Measurements from ENCODE around the gene FBXL13. TPM values are rescaled to one million over a fixed set of nuclear protein-coding genes. Genes with fewer than 3 reads are reported as not detected.
A peak's percentile ranks its signal among the peaks of the same experiment; 100 is the strongest.
"Not testable (repeated sequence)": the region's sequence is repeated elsewhere in the genome, so short reads cannot be mapped to it uniquely, and the experiment has no call there.

The FBXL13 gene
- total and polyA plus RNA-seq, 2 experiments from 2014 or later, result 0.24 to 0.43 TPM

GRCh38 chr7:102913826-102914225 lies 160.8 kb downstream of the FBXL13 start:
- no peaks in the 10 kb centered on the region for H3K79me2 ChIP-seq (ENCODE audit: insufficient read depth)
- TF ChIP-seq EZH2phosphoT487 (IDR thresholded peaks at IDR 0.05; ENCODE audit: insufficient read depth, low read depth), result no peak
- no peak for TF ChIP-seq EZH2 (IDR thresholded peaks at IDR 0.05; ENCODE audit: insufficient read depth, poor library complexity, severe bottlenecking)
- DNase-seq, result no peak
- no peaks in the 10 kb centered on the region for H3F3A ChIP-seq (ENCODE audit: insufficient read depth)
- in situ Hi-C loops (cut with MboI), result no loop called here
- H3K9me3 ChIP-seq (ENCODE audit: low read depth), result no peaks in the 10 kb centered on the region
- H4K20me1 ChIP-seq (ENCODE audit: insufficient read depth), result no peaks in the 10 kb centered on the region
- no peak overlapping the region for H3K27ac ChIP-seq
- H3K4me2 ChIP-seq (ENCODE audit: unreplicated experiment), result no peak overlapping the region
- WGBS, 2 experiments (ENCODE audit: low coverage in 1 of 2, low lambda C conversion rate in 2 of 2, missing lambda C conversion rate in 2 of 2), result 55 to 57% methylated on average over 9 of the region's 9 CpGs
- no peaks in the 10 kb centered on the region for H3K9me2 ChIP-seq (ENCODE audit: insufficient read depth)
- H2AFZ ChIP-seq, result no peak overlapping the region
- no peak overlapping the region for H3K4me3 ChIP-seq
- no peaks in the 10 kb centered on the region for H3K27me3 ChIP-seq (replicated peaks; ENCODE audit: insufficient read depth)
- no peak overlapping the region for H3K9ac ChIP-seq
- peaks cover 24% of the 10 kb centered on the region for H3K4me1 ChIP-seq (ENCODE audit: insufficient read depth)
- no peaks in the 10 kb centered on the region for H3K36me3 ChIP-seq (ENCODE audit: low read depth)

- Histone ChIP-seq H3K36me3 (ENCODE audit: low read depth) (no peaks in the 10 kb centered on the region), H3F3A (ENCODE audit: insufficient read depth) (no peaks in the 10 kb centered on the region), H3K4me3 (peak within 1 kb of the TSS; percentile 61), H3K79me2 (ENCODE audit: insufficient read depth) (no peaks in the 10 kb centered on the region), H3K4me2 (ENCODE audit: unreplicated experiment) (peak within 1 kb of the TSS; percentile 71), H3K9ac (peak within 1 kb of the TSS; percentile 16; the same call in 1 of the 2 replicates), H3K9me3 (ENCODE audit: low read depth) (no peaks in the 10 kb centered on the region), H2AFZ (peak within 1 kb of the TSS; percentile 79), H4K20me1 (ENCODE audit: insufficient read depth) (no peaks in the 10 kb centered on the region), H3K9me2 (ENCODE audit: insufficient read depth) (no peaks in the 10 kb centered on the region), H3K4me1 (ENCODE audit: insufficient read depth) (peaks cover 24% of the 10 kb centered on the region), H3K27ac (no peak within 1 kb of the TSS), H3K27me3 (replicated peaks; ENCODE audit: insufficient read depth) (no peaks in the 10 kb centered on the region)
- DNase-seq, result peak; percentile 51
- TF ChIP-seq EZH2phosphoT487 (IDR thresholded peaks at IDR 0.05; ENCODE audit: insufficient read depth, low read depth) (no peak), EZH2 (IDR thresholded peaks at IDR 0.05; ENCODE audit: insufficient read depth, poor library complexity, severe bottlenecking) (no peak)
- in situ Hi-C loops (cut with MboI), result no loop called here
- WGBS, 2 experiments (ENCODE audit: low coverage in 1 of 2, low lambda C conversion rate in 2 of 2, missing lambda C conversion rate in 2 of 2), result 6 to 11% methylated on average over 6 of the region's 6 CpGs
These were observed 161.9 kb downstream of the FBXL13 start, which contains the start of gene LRRC17 for GRCh38 chr7:102912742-102913141. LRRC17 (plus strand) TSS chr7:102913000; CDS start chr7:102933914, 20,914 bp downstream.

- Histone ChIP-seq H3K4me2 (ENCODE audit: unreplicated experiment) (no peak overlapping the region), H3K36me3 (ENCODE audit: low read depth) (no peaks in the 10 kb centered on the region), H3K79me2 (ENCODE audit: insufficient read depth) (no peaks in the 10 kb centered on the region), H4K20me1 (ENCODE audit: insufficient read depth) (no peaks in the 10 kb centered on the region), H3K9ac (no peak overlapping the region), H3K9me2 (ENCODE audit: insufficient read depth) (no peaks in the 10 kb centered on the region), H2AFZ (no peak overlapping the region), H3K4me3 (no peak overlapping the region), H3K9me3 (ENCODE audit: low read depth) (no peaks in the 10 kb centered on the region), H3F3A (ENCODE audit: insufficient read depth) (no peaks in the 10 kb centered on the region), H3K4me1 (ENCODE audit: insufficient read depth) (peaks cover 12% of the 10 kb centered on the region), H3K27ac (no peak overlapping the region), H3K27me3 (replicated peaks; ENCODE audit: insufficient read depth) (no peaks in the 10 kb centered on the region)
- TF ChIP-seq EZH2 (IDR thresholded peaks at IDR 0.05; ENCODE audit: insufficient read depth, poor library complexity, severe bottlenecking), result no peak
- TF ChIP-seq EZH2phosphoT487 (IDR thresholded peaks at IDR 0.05; ENCODE audit: insufficient read depth, low read depth), result no peak
- in situ Hi-C loops (cut with MboI), result no loop called here
- DNase-seq, result no peak
These were observed 165.9 kb downstream of the FBXL13 start for GRCh38 chr7:102908676-102909075.

- H3K27me3 ChIP-seq (replicated peaks; ENCODE audit: insufficient read depth); H2AFZ ChIP-seq; H3K36me3 ChIP-seq (ENCODE audit: low read depth); H3K4me3 ChIP-seq; H3K4me2 ChIP-seq (ENCODE audit: unreplicated experiment); H3K9ac ChIP-seq; H3K9me3 ChIP-seq (ENCODE audit: low read depth); in situ Hi-C loops (cut with MboI); H3K9me2 ChIP-seq (ENCODE audit: insufficient read depth); DNase-seq; H3K4me1 ChIP-seq (ENCODE audit: insufficient read depth); H3F3A ChIP-seq (ENCODE audit: insufficient read depth); H3K79me2 ChIP-seq (ENCODE audit: insufficient read depth); H4K20me1 ChIP-seq (ENCODE audit: insufficient read depth); H3K27ac ChIP-seq: not testable (repeated sequence)
- WGBS, 2 experiments (ENCODE audit: low coverage in 1 of 2, low lambda C conversion rate in 2 of 2, missing lambda C conversion rate in 2 of 2), result 82 to 94% methylated on average over 1 of the region's 1 CpG
These were observed 171.0 kb downstream of the FBXL13 start for GRCh38 chr7:102903576-102903975.

GRCh38 chr7:102902052-102902451 lies 172.5 kb downstream of the FBXL13 start:
- H3K79me2 ChIP-seq (ENCODE audit: insufficient read depth); H3F3A ChIP-seq (ENCODE audit: insufficient read depth); H4K20me1 ChIP-seq (ENCODE audit: insufficient read depth); H3K4me1 ChIP-seq (ENCODE audit: insufficient read depth); H3K27ac ChIP-seq; H3K4me3 ChIP-seq; H3K27me3 ChIP-seq (replicated peaks; ENCODE audit: insufficient read depth); in situ Hi-C loops (cut with MboI); H3K36me3 ChIP-seq (ENCODE audit: low read depth); H3K9me2 ChIP-seq (ENCODE audit: insufficient read depth); H3K9me3 ChIP-seq (ENCODE audit: low read depth); H2AFZ ChIP-seq; H3K4me2 ChIP-seq (ENCODE audit: unreplicated experiment); DNase-seq; H3K9ac ChIP-seq: not testable (repeated sequence)
- 56 to 65% methylated on average over 2 of the region's 2 CpGs for WGBS, 2 experiments (ENCODE audit: low coverage in 1 of 2, low lambda C conversion rate in 2 of 2, missing lambda C conversion rate in 2 of 2)

All from GM23248 (cell line).